HG02885 (cell line): ENCODE data around the gene CLDN7.

Experiments used
- ATAC-seq: cut with Tn5 transposase; IDR thresholded peaks from one replicate; pipeline ENCODE4 v1.9.1; 2021; ENCODE audit warnings: mild to moderate bottlenecking; ENCODE audit not compliant: unreplicated experiment, poor library complexity

The CLDN7 gene

GRCh38 chr17:7239091-7240027, 22.9 kb downstream of the CLDN7 start, which contains the start of gene PHF23:
TSS of gene PHF23 (minus strand) at chr17:7239457. CDS start at chr17:7239279, 178 bp downstream.
- ATAC-seq: peak; percentile 61

- no peak for ATAC-seq
Observed at GRCh38 chr17:7238420-7239090, 23.7 kb downstream of the CLDN7 start.

DNA sequence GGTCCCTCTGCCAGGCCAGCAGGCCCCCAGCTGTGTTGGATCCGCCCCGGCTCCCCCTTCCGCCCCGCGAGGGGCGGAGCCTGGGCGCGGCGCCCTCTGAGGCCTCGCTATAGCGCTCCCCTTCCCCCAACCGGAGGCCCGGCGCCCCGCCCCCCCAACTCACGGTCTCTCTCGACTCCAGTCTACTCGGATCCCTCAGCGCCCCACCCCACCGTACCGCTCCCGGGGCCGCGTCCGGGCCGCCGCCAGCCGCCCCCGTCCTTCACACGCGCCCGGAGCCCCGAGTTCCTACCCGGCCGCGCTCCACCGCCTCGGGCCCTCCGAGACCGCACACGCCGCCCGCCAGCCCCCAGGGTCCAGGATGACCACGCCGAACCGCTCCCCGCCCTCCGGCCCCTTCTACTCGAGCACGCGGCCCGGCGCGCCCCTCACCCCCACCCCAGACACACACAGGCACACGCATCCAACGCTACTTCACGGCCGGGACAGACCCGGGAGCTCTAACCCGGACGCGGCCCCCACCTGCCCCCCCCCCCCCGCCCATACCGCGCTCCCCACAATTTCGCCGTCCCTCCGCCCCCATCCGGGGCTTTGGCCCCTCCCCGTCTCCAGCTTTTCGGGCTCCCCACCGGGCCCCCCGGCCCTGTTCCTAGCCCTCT, 24.4 kb downstream of the CLDN7 start:
- ATAC-seq: no peak

- no peak for ATAC-seq
Observed at GRCh38 chr17:7237266-7237760, 25.0 kb downstream of the CLDN7 start.

- no peak for ATAC-seq
Observed at GRCh38 chr17:7236808-7237207, 25.5 kb downstream of the CLDN7 start.

DNA sequence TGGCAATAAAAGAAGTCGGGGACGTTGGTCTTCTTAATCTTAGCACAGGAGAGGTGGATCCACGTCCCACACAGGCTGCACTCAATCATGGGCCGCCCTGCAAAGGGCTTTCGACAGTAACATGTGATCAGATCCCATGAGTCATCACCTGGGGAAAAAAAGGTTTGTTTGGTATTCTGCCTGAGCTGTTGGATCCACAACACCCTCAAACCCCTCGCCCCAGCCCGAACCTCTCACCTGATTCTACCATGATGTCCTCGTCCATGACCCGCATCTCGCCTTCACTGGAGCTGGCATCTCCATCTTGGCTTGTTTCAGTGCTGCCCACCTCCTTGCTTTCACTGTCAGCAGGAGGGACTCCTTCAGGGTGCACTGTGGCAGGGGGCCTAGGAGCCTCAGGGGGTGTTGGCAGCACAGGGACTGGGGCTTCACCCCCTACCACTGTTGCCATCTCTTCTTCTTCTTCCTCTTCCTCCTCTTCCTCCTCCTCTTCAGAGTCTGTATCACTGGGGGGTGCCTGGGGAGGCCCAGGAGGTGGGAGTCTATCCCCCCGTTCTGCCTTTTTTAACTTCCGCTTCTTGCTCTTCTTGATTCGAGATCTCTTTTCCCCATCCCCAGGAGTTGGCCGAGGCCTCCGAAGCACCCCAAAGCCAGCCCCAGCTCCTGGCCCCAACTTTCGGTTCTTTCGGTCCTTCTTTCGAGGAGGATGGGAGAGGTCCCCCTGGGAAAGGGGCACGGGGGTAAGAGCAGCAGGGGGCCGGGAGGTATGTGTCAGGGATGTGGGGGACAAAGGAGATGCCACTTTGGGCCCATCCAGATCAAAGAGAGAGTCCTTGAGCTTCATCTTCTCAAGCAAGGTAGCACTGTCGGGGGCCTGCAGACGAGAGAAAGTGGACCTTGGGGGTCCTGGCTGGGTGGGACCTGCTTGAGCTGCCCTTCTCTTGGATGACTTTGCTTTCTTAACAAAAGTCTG, 26.3 kb downstream of the CLDN7 start:
- ATAC-seq: no peak

DNA sequence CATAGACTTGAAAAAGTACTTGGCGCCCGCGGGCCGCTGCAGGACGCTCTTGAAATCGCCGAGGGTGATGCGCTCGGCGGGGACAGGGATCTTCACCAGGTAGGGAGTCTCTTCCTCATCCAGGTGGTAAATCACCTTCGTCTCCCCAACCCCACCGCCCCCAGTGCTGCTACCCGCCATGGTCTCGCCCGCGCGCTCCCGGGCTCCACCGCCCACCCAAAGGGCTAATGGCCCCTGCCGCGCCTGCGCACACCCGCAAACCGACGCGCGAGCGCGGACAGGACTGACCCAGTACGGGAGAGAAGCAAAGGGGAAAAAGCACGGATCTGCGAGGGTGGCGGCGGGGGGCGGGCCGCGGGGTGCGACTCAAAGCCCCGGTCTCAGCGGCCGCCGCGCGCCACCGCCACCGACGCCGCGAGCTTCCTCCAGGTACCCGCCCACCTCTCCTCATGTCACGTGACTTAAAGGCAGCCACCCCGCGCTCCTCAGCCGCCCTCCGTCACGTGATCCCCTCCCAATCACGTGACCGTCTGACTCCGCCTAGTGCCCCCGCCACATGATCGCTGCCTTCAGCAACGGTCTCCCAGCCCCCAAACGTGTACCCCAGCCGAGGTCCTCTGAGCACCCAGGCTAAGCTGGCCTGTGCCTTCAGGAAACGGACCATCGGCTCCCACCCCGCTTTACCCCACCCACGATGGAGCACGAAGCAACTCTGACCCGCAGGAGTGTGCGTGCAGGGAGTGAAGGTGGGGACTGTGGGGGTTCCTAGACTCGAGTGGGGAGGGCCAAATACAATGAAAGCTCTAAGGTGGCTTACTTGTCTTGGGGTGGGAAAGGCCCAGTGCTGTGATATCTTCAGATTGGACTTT, 28.0 kb downstream of the CLDN7 start, which contains the start of gene DVL2:
TSS of gene DVL2 (minus strand) at position 435 of the 869 bp plus-strand sequence. CDS start at position 180, 255 bp downstream.
- ATAC-seq: peak; percentile 65

DNA sequence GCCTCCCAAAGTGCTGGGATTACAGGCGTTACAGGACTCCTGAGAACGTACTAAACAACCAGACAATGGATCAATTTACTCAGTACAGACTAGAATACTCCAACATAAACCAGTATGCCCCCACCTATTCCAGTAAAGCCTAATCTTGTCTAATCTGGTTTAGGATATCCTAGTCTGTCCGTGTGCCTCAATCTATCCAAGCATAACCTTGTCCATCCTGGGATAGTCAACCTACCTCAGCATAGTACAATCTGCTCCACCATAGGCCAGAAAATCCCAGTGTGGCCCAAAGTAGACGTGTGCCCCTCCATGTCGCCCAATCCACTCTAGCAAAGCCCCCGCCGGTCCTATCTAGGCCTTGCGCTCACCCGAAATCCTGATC, 28.6 kb downstream of the CLDN7 start:
- ATAC-seq: no peak

- no peak for ATAC-seq
Observed at GRCh38 chr17:7232114-7232513, 30.2 kb downstream of the CLDN7 start.

GRCh38 chr17:7229504-7229903, 32.8 kb downstream of the CLDN7 start:
- ATAC-seq: no peak

- ATAC-seq: no peak
Observed at GRCh38 chr17:7228920-7229319, 33.4 kb downstream of the CLDN7 start.

DNA sequence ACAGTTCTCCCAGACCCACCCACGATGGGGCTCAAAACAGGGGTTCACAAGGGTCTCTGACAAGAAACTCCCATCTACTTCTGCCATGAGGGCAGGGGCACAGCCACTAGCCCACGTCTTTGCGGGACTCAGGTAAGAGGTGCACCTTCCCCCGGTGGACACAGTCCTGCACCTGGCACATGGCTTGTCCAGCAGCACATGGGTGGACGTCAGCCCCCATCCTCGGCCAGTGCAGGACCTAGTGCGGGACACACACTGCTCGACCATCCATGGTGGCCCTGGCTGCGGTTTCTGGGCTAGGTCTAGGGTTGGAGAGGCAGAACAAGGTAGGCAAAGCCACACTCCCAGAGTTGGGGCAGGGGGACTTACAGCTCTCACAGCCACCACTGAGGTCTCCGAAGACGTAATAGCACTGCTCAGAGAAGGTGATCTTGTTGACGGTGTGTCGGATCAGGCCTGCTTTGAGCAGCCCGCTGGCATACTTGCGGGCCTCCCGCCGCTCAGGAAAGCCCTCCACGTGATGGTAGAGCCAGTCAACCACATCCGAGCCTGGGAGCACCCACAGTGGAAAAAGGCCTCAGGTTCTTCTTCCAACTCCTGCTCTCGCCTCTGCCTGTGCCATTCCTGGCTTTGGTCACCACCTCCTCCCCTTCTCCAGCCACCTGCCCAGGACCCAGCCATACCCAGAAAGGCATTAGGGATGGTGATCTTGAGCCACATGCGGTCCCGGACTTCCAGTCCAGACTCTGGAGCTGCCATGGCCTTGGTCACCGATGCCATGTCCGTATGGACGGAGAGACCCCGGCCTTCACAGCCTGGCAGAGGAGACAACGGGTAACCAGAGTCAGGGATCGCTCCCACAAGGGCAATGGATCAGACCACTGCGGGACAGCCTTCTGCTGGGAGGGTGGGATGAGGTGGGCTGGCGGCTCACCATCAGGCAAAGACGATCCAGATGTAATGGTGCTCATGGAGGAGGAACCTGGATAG, 35.3 kb downstream of the CLDN7 start:
- ATAC-seq: no peak

DNA sequence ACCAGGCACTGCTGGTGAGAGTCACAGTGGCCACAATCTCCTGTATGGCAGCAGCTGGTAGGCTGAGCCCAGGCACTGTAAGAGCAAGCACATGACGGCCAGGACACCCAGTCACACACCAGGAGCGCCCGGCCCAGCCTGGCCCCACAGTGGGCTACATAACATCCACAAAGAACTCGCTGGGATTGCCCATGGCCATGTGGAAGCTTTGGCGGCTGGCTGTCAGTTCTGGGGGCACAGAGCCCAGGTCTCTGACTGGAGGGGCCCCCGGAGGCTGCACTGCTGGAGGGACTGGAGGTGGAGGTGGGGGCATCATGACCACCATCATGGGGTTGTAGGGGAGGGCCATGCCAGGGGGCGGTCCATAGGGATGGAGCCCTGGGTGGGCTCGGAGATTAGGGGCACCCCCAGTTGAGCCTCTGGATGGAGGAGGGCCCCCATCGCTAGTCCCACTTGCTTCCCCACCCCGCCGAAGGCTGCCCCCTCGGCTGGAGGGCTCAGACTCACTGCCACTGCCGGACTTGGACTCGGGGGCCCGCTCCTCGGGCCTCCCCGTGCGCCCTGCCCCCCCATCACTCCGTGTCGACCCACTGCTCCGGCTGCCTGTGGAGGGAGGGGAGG, 36.5 kb downstream of the CLDN7 start:
- ATAC-seq: no peak

GRCh38 chr17:7224661-7225111, 37.6 kb downstream of the CLDN7 start:
- no peak for ATAC-seq

DNA sequence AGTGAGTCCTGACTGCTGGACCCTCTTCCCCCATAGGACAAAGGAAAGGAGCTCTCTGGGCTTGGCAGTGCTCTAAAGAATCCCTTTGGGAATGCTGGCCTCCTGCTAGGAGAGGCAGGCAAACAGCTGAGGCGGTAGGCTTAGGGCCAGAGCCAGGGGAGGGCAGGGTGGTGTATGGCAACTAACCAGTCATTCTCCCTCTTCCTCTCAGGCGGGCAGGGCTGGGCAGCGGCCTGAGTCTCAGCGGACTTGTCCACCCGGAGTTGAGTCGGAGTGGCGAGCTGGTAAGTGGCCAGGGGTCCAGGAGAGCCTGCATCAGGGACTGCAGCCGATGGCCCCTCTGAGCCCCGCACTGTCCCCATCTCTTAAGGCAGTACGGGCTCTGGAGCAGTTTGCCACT, 38.2 kb downstream of the CLDN7 start:
- no peak for ATAC-seq

DNA sequence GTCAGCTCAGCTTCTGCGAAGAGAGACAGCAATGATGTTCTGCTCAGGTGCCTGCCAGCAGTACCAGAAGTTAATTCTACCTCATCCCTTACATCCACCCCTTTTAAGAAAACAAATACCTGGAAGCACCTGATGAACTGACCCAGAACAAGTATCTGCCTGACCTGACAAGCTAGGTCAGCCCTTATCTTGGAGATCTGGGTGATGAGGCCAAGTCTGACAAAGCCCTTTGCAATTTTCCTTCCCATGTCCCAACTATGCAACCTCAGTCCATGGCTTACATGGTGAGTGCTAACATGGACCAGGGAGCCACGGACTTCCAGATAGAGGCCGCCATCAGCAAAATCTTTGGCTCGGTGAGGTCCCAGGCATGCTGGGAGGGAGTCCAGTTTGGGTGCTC, 38.9 kb downstream of the CLDN7 start:
- no peak for ATAC-seq

DNA sequence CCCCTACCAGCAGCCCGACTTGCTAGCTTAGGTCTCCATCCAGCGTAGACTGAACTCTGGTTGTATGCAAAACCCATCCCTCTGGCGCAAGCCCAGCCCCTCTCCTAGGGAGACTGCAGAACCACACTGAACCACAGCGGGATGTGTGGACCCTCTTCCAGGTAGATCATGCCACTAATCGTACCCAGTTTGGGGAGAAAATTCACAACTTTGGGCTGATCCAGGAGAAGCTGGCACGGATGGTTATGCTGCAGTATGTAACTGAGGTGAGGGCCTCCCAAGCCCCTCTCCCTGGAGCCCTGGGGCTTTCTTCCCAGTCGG, 39.3 kb downstream of the CLDN7 start:
- no peak for ATAC-seq
